ENCODE data around the gene PSMD1.

The PSMD1 gene

DNA sequence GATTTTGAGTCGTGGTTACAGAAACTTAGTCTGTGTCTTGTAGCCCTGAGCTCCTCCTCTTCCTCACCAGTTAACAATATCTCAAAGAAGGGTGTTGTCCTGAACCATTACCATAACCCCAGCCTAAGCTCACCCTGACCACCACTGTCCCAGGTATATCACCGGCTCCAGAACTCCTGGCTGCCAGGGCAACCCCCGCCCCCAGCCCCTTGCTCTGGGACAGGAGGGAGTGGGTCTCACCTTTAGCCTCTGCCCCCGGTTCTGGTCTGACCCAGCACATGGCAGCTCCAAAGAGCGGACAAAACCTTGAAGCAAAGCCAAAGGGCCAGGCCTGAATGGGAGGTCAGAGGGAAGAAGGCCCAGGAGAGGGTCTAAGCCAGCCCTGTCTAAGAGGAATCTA is 5.6 kb upstream of the PSMD1 start:
- H2AFZ ChIP-seq: no peak overlapping the region
- no peaks in the 10 kb centered on the region for H3K36me3 ChIP-seq (ENCODE audit: control insufficient read depth, insufficient read depth, low read length)
- H3K4me3 ChIP-seq (ENCODE audit: low read depth, low read length): no peak overlapping the region
- H3K4me1 ChIP-seq: peaks cover 4% of the 10 kb centered on the region
- H3K9me3 ChIP-seq (ENCODE audit: control insufficient read depth, low read length): no peaks in the 10 kb centered on the region
- no peaks in the 10 kb centered on the region for H3K79me2 ChIP-seq
- H3K27ac ChIP-seq: no peak overlapping the region
- H3K9ac ChIP-seq: no peak overlapping the region
- H3K27me3 ChIP-seq (ENCODE audit: control insufficient read depth, insufficient read depth, low read length): no peaks in the 10 kb centered on the region
- TF ChIP-seq, protein P1, sequence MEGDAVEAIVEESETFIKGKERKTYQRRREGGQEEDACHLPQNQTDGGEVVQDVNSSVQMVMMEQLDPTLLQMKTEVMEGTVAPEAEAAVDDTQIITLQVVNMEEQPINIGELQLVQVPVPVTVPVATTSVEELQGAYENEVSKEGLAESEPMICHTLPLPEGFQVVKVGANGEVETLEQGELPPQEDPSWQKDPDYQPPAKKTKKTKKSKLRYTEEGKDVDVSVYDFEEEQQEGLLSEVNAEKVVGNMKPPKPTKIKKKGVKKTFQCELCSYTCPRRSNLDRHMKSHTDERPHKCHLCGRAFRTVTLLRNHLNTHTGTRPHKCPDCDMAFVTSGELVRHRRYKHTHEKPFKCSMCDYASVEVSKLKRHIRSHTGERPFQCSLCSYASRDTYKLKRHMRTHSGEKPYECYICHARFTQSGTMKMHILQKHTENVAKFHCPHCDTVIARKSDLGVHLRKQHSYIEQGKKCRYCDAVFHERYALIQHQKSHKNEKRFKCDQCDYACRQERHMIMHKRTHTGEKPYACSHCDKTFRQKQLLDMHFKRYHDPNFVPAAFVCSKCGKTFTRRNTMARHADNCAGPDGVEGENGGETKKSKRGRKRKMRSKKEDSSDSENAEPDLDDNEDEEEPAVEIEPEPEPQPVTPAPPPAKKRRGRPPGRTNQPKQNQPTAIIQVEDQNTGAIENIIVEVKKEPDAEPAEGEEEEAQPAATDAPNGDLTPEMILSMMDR (IDR thresholded peaks at IDR 0.05): no peak
- H3K4me2 ChIP-seq (ENCODE audit: low read length): no peak overlapping the region

- peak overlapping the region; percentile 65 for H3K4me3 ChIP-seq (ENCODE audit: low read depth, low read length)
- peaks cover 9% of the 10 kb centered on the region for H3K79me2 ChIP-seq
- H3K27me3 ChIP-seq (ENCODE audit: control insufficient read depth, insufficient read depth, low read length): no peaks in the 10 kb centered on the region
- H3K27ac ChIP-seq: peak overlapping the region; percentile 58
- H3K9ac ChIP-seq: no peak overlapping the region
- H3K9me3 ChIP-seq (ENCODE audit: control insufficient read depth, low read length): no peaks in the 10 kb centered on the region
- H2AFZ ChIP-seq: peak overlapping the region; percentile 99
- peak overlapping the region; percentile 99 for H3K4me2 ChIP-seq (ENCODE audit: low read length)
- H3K4me1 ChIP-seq: peaks cover 5% of the 10 kb centered on the region
- H3K36me3 ChIP-seq (ENCODE audit: control insufficient read depth, insufficient read depth, low read length): no peaks in the 10 kb centered on the region
- TF ChIP-seq, protein P1 (IDR thresholded peaks at IDR 0.05): peak; percentile 89
Observed at GRCh38 chr2:231052494-231053451, 3.9 kb upstream of the PSMD1 start.

GRCh38 chr2:231053846-231054245 is 2.8 kb upstream of the PSMD1 start:
- peaks cover 20% of the 10 kb centered on the region for H3K79me2 ChIP-seq
- H3K27me3 ChIP-seq (ENCODE audit: control insufficient read depth, insufficient read depth, low read length): no peaks in the 10 kb centered on the region
- no peak overlapping the region for H3K4me2 ChIP-seq (ENCODE audit: low read length)
- no peak overlapping the region for H3K27ac ChIP-seq
- H3K9ac ChIP-seq: no peak overlapping the region
- H3K4me3 ChIP-seq (ENCODE audit: low read depth, low read length): no peak overlapping the region
- H2AFZ ChIP-seq: no peak overlapping the region
- no peaks in the 10 kb centered on the region for H3K9me3 ChIP-seq (ENCODE audit: control insufficient read depth, low read length)
- H3K36me3 ChIP-seq (ENCODE audit: control insufficient read depth, insufficient read depth, low read length): no peaks in the 10 kb centered on the region
- TF ChIP-seq, protein P1 (IDR thresholded peaks at IDR 0.05): no peak
- peaks cover 16% of the 10 kb centered on the region for H3K4me1 ChIP-seq

DNA sequence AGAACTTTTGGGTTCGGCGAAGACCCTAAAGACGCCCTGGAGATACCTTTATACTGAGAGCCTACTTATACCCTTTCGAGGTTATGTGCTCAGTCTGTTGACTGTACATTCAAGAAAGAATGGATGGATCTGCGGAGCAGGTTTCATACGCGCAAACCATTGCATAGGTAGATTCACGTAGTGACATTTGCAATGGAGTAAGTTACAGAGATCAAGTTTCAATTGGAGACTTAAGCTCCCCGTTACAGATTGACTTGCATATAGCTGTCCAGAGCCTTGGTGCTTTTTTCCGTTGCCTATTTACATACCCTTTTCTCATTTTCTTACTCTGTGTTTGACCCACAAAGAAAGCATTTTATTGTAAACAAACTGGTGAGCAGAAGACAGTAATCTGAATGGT is 923 bp downstream of the PSMD1 start:
- H3K79me2 ChIP-seq: peaks cover 24% of the 10 kb centered on the region

More for the DNA sequence above, 923 bp downstream of the PSMD1 start:
- peak overlapping the region; percentile 80 for H3K4me3 ChIP-seq (ENCODE audit: low read depth, low read length)
- no peaks in the 10 kb centered on the region for H3K9me3 ChIP-seq (ENCODE audit: control insufficient read depth, low read length)
- TF ChIP-seq, protein P1 (IDR thresholded peaks at IDR 0.05): no peak
- H3K27ac ChIP-seq: no peak overlapping the region
- H3K9ac ChIP-seq: peak overlapping the region; percentile 82
- H3K4me1 ChIP-seq: peaks cover 14% of the 10 kb centered on the region
- no peak overlapping the region for H2AFZ ChIP-seq
- H3K27me3 ChIP-seq (ENCODE audit: control insufficient read depth, insufficient read depth, low read length): no peaks in the 10 kb centered on the region
- H3K36me3 ChIP-seq (ENCODE audit: control insufficient read depth, insufficient read depth, low read length): no peaks in the 10 kb centered on the region
- peak overlapping the region; percentile 75 for H3K4me2 ChIP-seq (ENCODE audit: low read length)

Measured in parathyroid adenoma (tissue), 2 donors.